ENCODE data around the gene SYNPO2. TPM values are rescaled to one million over a fixed set of nuclear protein-coding genes. Genes with fewer than 3 reads are reported as not detected.

The SYNPO2 gene
- total RNA-seq, 1 experiment from 2014 or later: 0.26 TPM

- ChIA-PET POLR2A (ENCODE audit: low non-redundant PET) (interaction anchor here (0.7 kb wide), 1 partner anchor 10 kb away, joined by 3 read pairs; no protein-coding TSS in a partner anchor), CTCF (no interaction called here)
- no TSS peak for BruUV-seq (replicated peaks)
- DNase-seq (ENCODE audit: low spot score): no peak
- Histone ChIP-seq H3K9me3 (ENCODE audit: low read depth, low read length, poor library complexity, severe bottlenecking) (no peaks in the 10 kb centered on the region), H3K4me3 (ENCODE audit: low read depth, low read length, poor library complexity, severe bottlenecking) (no peak overlapping the region), H3K27me3 (replicated peaks; ENCODE audit: insufficient read depth, low read depth, low read length, poor library complexity) (no peaks in the 10 kb centered on the region), H3K27ac (ENCODE audit: low read depth, low read length, poor library complexity, severe bottlenecking) (no peak overlapping the region), H3K4me1 (ENCODE audit: insufficient read depth, low read length, poor library complexity, severe bottlenecking) (no peaks in the 10 kb centered on the region), H3K36me3 (ENCODE audit: insufficient read depth, low read length, poor library complexity, severe bottlenecking) (no peaks in the 10 kb centered on the region)
- intact Hi-C loops (cut with micrococcal nuclease; ENCODE audit: unreplicated experiment): no loop called here
- no peak for TF ChIP-seq CTCF (conservative IDR thresholded peaks at IDR 0.05; ENCODE audit: low read depth, low read length)
- no peak for TF ChIP-seq EZH2 (IDR thresholded peaks at IDR 0.05; ENCODE audit: borderline replicate concordance, low read depth, low read length, poor library complexity, severe bottlenecking)
Measured at GRCh38 chr4:118846979-118847378, 41.7 kb upstream of the SYNPO2 start.

GRCh38 chr4:118848242-118848641 lies 40.4 kb upstream of the SYNPO2 start:
- no peaks in the 10 kb centered on the region for H3K36me3 ChIP-seq (ENCODE audit: insufficient read depth, low read length, poor library complexity, severe bottlenecking)
- no TSS peak for BruUV-seq (replicated peaks)
- intact Hi-C loops (cut with micrococcal nuclease; ENCODE audit: unreplicated experiment): no loop called here
- no peak overlapping the region for H3K4me3 ChIP-seq (ENCODE audit: low read depth, low read length, poor library complexity, severe bottlenecking)
- DNase-seq (ENCODE audit: low spot score): no peak
- H3K9me3 ChIP-seq (ENCODE audit: low read depth, low read length, poor library complexity, severe bottlenecking): no peaks in the 10 kb centered on the region
- TF ChIP-seq CTCF (conservative IDR thresholded peaks at IDR 0.05; ENCODE audit: low read depth, low read length): no peak
- TF ChIP-seq EZH2 (IDR thresholded peaks at IDR 0.05; ENCODE audit: borderline replicate concordance, low read depth, low read length, poor library complexity, severe bottlenecking): no peak
- ChIA-PET CTCF (interaction anchor here (0.6 kb wide), 1 partner anchor 73 kb away, joined by 5 read pairs; no protein-coding TSS in a partner anchor), POLR2A (ENCODE audit: low non-redundant PET) (no interaction called here)
- no peaks in the 10 kb centered on the region for H3K27me3 ChIP-seq (replicated peaks; ENCODE audit: insufficient read depth, low read depth, low read length, poor library complexity)
- H3K4me1 ChIP-seq (ENCODE audit: insufficient read depth, low read length, poor library complexity, severe bottlenecking): no peaks in the 10 kb centered on the region
- H3K27ac ChIP-seq (ENCODE audit: low read depth, low read length, poor library complexity, severe bottlenecking): no peak overlapping the region

GRCh38 chr4:118848901-118849300 lies 39.8 kb upstream of the SYNPO2 start:
- H3K36me3 ChIP-seq (ENCODE audit: insufficient read depth, low read length, poor library complexity, severe bottlenecking): no peaks in the 10 kb centered on the region
- no TSS peak for BruUV-seq (replicated peaks)
- H3K4me3 ChIP-seq (ENCODE audit: low read depth, low read length, poor library complexity, severe bottlenecking): no peak overlapping the region
- DNase-seq (ENCODE audit: low spot score): no peak
- H3K27me3 ChIP-seq (replicated peaks; ENCODE audit: insufficient read depth, low read depth, low read length, poor library complexity): no peaks in the 10 kb centered on the region
- no peak overlapping the region for H3K27ac ChIP-seq (ENCODE audit: low read depth, low read length, poor library complexity, severe bottlenecking)
- ChIA-PET CTCF (no interaction called here), POLR2A (ENCODE audit: low non-redundant PET) (no interaction called here)
- no peaks in the 10 kb centered on the region for H3K9me3 ChIP-seq (ENCODE audit: low read depth, low read length, poor library complexity, severe bottlenecking)
- intact Hi-C loops (cut with micrococcal nuclease; ENCODE audit: unreplicated experiment): no loop called here
- no peaks in the 10 kb centered on the region for H3K4me1 ChIP-seq (ENCODE audit: insufficient read depth, low read length, poor library complexity, severe bottlenecking)
- TF ChIP-seq EZH2 (IDR thresholded peaks at IDR 0.05; ENCODE audit: borderline replicate concordance, low read depth, low read length, poor library complexity, severe bottlenecking) (no peak), CTCF (conservative IDR thresholded peaks at IDR 0.05; ENCODE audit: low read depth, low read length) (no peak)

Data from A673 (cell line).